HepG2 (cell line): Measurements from ENCODE around the gene FCMR.

ENCODE experiments used
- CTCF ChIP-seq: sonication (generic); formaldehyde crosslinking; IDR thresholded peaks from 2 replicates; pipeline ENCODE4 v1.5.0; 2020; ENCODE audit warnings: mild to moderate bottlenecking, missing genetic modification reagents, moderate library complexity
- GRHL1 ChIP-seq: sonication (generic); formaldehyde crosslinking; conservative IDR thresholded peaks from 2 replicates; pipeline ENCODE4 v1.8.0; 2022; ENCODE audit warnings: missing genetic modification reagents
- KDM1A ChIP-seq: IDR thresholded peaks from 2 replicates; pipeline ENCODE4 v1.6.1; 2016; ENCODE audit warnings: missing compliant biosample characterization
- ZNF3 ChIP-seq: IDR thresholded peaks from 2 replicates; pipeline ENCODE4 v1.7.0; 2017; ENCODE audit warnings: inconsistent platforms
- ZNF580 ChIP-seq: IDR thresholded peaks from 2 replicates; pipeline ENCODE4 v1.6.1; 2016; ENCODE audit warnings: low read depth, borderline replicate concordance

GRCh38 chr1:206895837-206896242 lies 25.9 kb downstream of the FCMR start:
- TF ChIP-seq ZNF580 (CRISPR knock-in tag) (no peak), ZNF3 (CRISPR knock-in tag) (no peak), CTCF (CRISPR knock-in tag) (no peak), GRHL1 (no peak), KDM1A (CRISPR knock-in tag) (no peak)
